ENCODE results near the gene DCDC2C.

GRCh38 chr2:3745920-3746319, 42.5 kb downstream of the DCDC2C start:
- no peak for TF ChIP-seq SP1 (CRISPR knock-in tag; conservative IDR thresholded peaks at IDR 0.05)
- no peak for TF ChIP-seq FOXP1 (CRISPR knock-in tag; IDR thresholded peaks at IDR 0.05; ENCODE audit: borderline replicate concordance)
- no peak for TF ChIP-seq ZMAT4 (CRISPR knock-in tag; IDR thresholded peaks at IDR 0.05)
- no peak for TF ChIP-seq SMAD3 (CRISPR knock-in tag; IDR thresholded peaks at IDR 0.05; ENCODE audit: borderline replicate concordance)
- TF ChIP-seq CTCF (IDR thresholded peaks at IDR 0.05), result no peak
- no peak for TF ChIP-seq TCF7 (CRISPR knock-in tag; IDR thresholded peaks at IDR 0.05; ENCODE audit: low read depth)
- no peak for TF ChIP-seq ATF3 (CRISPR knock-in tag; conservative IDR thresholded peaks at IDR 0.05)
- TF ChIP-seq NFYB (CRISPR knock-in tag; conservative IDR thresholded peaks at IDR 0.05; ENCODE audit: low read depth), result no peak
- TF ChIP-seq ATF2 (CRISPR knock-in tag; IDR thresholded peaks at IDR 0.05; ENCODE audit: borderline replicate concordance, low read depth), result no peak
- TF ChIP-seq ARID4B (CRISPR knock-in tag; IDR thresholded peaks at IDR 0.05; ENCODE audit: borderline replicate concordance), result no peak
- no peak for TF ChIP-seq CREM (CRISPR knock-in tag; IDR thresholded peaks at IDR 0.05)
- no peak for TF ChIP-seq NR2C2 (CRISPR knock-in tag; IDR thresholded peaks at IDR 0.05)

Data from WTC11 (cell line).